GM19193 (cell line): Measurements from ENCODE around the gene SLC26A11.

ENCODE experiments used
- POLR2A ChIP-seq: IDR thresholded peaks from 4 replicates; pipeline ENCODE4 v1.6.1; 2011; ENCODE audit not compliant: insufficient read depth, insufficient read length; ENCODE audit errors: extremely low read depth

The SLC26A11 gene

DNA sequence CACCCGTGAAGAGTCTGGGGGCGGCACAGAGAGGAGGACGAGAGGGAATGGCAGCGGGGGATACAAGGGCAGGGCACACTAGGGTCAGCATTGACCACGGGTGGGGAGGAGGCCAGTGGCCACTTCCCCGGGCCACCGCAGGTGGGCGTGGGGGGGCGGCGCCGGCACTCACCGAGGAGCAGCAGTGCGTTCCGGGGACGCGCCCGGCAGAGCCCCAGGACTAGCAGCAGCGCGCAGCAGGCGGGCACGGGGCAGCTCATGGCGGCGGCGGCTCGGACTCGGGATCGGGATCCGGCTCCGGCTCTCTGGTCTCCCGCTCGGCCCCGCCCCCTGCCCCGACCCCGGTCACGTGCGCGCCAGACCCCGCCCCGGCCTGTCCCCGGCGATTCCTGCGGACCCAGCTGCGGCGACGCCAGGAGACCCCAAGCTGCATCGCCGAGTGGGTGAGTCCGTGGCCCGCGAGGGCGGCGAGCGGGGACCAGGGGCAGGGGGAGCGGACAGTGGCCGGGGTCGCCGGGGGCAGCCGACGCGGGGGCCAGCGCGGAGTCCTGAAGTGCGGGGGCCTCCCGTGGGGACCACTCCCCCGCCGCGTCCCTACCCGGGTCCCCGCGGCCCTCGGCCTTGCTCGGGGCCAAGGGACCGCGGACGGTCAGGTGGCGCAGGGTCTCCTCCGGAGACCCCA is at the start of gene SLC26A11, which contains the start of gene SGSH:
SLC26A11 (plus strand) TSS at position 374 of the 682 bp plus-strand sequence. CDS start 1,134 bp downstream, outside the sequence.
SGSH (minus strand) TSS at position 280 of the 682 bp plus-strand sequence; CDS start at position 260, 20 bp downstream.
- TF ChIP-seq POLR2A: no peak

DNA sequence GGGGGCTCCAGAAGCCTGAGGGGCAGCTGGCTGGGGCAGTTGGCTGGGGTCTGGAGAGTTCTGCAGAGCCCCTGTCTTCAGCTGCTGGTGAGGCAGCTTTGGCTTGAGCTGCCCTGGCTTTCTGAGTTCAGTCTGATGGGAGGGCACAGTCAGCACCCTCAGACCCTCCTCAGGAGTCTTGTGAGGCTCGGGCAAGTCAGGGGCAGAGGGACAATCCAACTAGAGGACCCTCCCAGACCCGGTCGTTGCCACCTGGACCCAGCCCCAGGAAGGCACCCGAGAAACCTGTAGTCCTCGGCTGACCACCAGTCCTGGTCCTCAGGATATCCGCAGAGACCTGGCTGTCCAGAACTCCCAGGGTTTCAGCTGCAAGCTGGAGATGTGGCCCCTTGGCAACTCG is 48.5 kb upstream of the SLC26A11 start:
- TF ChIP-seq POLR2A: no peak

DNA sequence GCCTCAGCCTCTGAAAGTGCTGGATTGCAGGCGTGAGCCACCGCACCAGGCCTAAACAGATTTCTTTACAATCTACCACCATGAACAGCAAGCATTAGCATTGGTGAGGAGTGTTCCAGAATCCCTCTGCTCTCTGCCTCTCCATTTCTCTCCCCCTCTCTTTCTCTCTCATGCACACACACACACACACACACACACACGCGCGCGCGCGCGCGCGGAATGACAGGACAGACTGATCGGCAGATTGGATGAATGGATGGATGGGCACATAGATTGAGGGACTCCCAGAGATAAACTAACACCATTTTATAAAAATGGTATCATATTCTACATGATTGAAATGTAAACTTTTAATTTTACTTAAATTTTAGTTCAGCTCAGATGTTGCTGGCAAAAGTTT is 47.1 kb upstream of the SLC26A11 start:
- no peak for TF ChIP-seq POLR2A

DNA sequence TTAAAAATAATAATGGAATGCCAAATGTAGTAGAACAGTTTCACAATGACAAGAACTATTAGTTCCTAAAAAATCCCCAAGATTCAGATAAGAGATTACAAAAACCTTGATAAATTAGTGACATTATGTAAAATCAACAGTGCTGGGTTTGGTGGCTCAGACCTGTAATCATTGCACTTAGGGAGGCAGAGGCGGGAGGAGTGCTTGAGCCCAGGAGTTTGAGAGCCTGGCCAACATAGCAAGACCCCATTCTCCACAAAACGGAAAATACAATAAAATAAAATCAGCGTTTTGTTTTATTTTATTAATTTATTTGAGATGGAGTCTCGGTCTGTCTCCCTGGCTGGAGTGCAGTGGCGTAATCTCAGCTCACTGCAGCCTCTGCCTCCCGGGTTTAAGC is 46.3 kb upstream of the SLC26A11 start:
- no peak for TF ChIP-seq POLR2A

DNA sequence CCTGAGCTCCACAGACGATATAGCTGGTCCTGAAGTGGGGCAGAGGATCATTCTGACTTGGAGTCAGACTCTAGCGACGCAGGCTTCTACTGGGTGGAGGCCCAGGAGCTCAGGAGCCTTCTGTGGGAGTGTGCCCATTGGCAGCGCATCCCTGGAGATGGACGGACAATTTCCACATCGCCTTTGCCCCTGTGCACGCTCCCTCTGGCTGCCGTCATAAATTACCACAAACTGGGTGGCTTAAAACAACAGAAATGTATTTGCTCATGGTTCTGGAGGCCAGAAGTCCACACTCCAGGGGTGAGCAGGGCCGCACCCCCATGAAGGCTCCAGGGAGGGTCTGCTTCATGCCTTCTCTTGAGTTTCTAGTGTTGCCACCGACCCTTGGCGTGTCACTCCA is 43.5 kb upstream of the SLC26A11 start:
- no peak for TF ChIP-seq POLR2A

DNA sequence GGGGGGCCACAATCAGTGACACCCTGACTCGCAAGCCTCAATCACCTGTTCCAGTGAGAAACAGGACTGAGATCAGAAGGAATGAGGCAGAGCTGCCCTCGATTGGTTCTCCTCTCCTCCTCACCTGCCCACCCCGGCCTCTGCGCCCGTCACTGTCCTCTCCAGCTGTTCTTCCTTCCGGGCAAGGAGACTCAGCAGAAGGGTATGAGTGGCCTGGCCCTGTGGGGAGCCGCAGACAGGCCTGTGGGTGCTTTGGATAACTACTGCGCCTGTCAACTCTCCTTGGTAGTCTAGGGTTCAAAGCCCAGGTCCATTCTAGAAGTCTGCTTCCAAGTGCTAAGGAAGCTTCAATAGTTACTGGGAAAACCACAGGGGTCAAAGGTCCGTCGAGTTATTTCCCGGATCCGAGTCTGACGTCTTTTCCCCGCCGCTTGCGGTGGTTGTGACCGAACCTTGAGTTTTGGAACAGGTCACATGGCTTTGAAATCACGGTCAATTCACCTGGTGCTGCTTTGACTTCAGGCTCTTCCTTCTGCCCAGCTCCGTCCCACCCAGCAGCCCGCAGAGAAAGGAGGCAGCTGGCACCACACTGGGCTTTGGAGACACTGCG is 42.1 kb upstream of the SLC26A11 start:
- no peak for TF ChIP-seq POLR2A

DNA sequence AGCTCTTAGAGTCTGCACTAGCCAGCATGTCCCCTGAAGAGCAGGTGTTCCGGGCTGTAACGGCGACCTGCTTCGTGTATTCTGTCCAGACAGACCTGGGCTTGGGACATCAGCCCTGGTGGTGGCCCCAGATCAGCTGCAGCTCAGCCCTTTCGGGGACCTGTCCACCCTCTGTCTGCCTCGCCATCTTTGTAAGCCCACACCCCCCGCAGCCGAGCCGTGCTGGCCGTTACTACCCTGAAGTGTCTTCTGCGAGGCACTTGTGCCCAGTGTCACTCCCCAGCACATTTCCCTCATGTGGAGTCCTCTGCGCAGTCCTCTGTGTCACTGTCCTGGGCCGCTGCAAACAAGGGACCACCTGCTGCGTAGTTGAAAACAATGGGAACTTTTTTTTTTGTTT is 40.0 kb upstream of the SLC26A11 start:
- TF ChIP-seq POLR2A: no peak

DNA sequence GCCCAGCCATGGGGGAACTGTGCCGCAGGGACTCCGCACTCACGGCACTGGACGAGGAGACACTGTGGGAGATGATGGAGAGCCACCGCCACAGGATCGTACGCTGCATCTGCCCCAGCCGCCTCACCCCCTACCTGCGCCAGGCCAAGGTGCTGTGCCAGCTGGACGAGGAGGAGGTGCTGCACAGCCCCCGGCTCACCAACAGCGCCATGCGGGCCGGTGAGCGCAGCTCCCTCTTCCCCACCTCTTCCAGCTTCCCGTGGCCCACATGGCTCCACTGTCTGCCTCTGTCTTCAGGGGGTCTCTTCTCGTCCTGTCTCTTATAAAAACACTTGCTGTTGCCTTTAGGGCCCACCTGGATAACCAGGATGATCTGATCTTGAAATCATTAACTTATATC is 38.8 kb upstream of the SLC26A11 start:
- no peak for TF ChIP-seq POLR2A

DNA sequence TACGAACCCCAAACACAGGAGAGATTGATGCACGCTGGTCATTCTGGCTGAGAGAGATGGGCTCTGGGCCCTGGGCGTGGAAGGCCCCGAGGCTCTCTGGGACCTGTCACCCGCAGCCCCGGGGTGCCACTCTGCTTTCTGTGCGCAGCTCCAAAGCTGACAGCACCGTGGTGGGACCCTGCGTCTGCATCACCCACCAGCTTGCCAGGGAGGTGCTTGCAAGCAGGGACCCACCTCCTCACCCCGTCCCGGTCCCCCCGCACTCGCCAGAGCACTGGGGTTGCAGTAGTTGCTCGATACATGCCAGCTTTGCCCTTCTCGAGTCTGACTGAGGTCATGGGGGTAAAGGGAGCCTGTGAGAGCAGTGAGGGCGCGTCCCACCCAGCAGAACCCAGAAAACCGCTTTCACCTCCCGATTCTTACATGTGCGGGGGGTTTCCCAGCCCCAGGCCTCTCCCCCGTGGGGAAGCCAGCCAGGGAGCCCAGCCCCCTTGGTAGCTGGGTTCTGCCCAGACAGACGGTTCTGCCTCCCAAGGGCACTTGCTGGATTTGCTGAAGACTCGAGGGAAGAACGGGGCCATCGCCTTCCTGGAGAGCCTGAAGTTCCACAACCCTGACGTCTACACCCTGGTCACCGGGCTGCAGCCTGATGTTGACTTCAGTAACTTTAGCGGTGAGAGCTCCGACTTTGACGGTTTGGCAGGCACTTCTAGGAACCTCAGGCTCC is 37.9 kb upstream of the SLC26A11 start:
- TF ChIP-seq POLR2A: no peak

DNA sequence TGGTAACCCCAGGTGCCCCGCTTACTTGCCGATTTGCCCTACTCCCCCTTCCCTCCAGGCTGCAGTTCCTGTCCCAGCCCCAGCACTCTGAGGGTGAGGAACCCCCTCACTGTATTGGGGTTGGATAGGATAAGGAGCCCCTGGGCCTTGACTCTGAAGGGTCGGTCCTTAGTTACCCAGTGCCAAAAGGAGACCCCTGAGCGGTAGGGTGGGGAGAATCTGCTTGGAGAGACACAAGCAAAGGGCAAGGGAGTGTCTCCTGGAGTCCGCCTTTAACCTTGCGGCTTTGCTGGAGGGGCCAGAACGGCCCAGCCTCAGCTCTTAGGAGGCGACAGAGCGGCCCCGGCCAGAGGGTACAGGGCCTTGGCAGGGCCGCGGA is 37.4 kb upstream of the SLC26A11 start:
- TF ChIP-seq POLR2A: no peak

DNA sequence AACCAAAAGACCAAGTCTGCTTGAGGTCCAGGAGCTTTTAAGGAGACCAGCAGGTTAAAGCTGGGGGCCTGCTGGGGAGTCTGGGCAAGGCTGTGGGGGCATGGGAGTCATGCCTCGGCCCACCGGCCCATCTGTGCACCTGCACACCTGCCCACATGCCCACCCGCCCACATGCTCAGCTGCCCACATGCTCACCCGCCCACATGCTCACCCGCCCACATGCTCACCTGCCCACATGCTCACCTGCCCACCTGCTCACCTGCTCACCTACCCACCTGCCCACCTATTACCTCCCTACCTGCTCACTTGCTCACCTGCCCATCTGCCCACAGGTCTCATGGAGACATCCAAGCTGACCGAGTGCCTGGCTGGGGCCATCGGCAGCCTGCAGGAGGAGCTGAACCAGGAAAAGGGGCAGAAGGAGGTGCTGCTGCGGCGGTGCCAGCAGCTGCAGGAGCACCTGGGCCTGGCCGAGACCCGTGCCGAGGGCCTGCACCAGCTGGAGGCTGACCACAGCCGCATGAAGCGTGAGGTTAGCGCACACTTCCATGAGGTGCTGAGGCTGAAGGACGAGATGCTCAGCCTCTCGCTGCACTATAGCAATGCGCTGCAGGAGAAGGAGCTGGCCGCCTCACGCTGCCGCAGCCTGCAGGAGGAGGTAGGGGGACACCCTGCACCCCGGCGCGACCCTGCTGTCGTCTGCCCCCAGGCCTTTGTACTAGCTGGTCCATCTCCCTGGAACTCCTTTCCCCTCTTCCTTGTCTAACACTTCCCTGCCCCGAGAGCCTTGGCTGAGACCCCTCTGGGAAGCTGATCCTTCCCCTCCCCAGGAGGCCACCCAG is 36.4 kb upstream of the SLC26A11 start:
- TF ChIP-seq POLR2A: no peak

DNA sequence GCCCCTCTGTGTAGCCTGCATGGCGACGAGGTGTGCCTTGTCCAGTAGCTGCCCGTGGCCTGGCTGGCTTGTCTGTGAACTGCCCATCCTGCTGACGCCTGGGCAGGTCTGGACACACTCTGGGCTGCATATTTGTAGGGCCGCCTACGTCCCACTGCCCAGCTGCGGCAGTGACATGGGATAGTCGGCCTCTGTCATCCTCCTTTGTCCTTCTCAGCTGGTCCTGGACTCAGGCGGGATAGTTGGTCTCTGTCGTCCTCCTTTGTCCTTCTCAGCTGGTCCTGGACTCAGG is 35.9 kb upstream of the SLC26A11 start:
- TF ChIP-seq POLR2A: no peak

DNA sequence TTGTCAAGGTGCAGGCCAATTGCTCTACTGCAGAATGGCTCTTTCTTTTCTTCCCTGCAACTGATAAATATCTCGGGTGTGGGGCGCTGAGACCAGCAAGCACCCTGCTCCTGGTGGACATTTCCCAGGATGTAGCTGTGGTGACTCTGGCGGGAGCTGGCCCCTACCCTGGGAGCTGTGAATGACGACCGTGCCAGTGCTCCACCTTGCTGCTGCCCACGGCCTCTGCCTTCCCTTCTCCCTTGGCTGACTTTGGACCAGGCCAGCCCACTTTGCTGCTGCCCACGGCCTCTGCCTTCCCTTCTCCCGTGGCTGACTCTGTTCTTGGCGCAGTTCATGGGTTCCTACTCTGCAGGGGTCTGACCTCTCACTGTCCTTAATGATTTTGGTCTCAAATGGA is 34.3 kb upstream of the SLC26A11 start:
- TF ChIP-seq POLR2A: no peak

DNA sequence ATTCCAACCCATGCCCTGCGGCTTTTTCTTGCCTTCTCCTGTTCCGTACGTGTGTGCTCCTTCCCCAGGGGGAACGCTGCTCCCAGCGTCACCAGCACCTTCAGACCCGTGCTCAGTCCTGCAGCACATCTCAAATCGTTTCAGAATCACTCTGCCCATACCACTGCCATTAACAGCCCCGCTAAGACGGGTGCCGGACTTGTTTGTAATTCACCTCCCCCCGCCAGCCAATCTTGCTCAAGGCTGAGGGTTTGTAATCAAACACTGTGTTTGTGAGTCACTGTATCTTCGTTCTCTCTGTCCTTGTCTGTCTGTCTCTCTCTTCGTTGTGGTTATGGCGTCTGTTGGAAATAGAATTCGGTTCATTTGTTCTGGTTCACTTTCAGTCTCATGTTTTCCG is 33.1 kb upstream of the SLC26A11 start:
- no peak for TF ChIP-seq POLR2A

DNA sequence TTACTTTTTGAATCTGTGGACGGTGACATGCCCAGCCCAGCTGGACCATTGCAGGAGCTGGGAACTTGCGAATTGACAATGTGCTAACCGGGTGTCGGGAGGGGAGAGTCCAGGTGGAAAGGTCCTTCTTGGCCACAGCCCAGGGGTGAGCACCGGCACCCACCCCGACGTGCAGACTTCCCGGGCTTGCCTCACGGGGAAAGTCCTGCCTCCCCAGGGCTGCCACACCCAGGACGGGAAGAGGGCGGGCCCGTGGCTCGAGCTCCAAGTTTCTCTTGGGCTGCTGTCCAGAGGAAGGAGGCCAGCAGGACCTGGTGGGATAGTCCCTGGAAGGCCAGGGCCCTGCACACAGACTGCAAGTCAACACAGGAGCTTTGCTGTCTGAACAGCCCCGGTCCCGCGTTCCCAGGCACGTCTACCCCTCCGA is 32.7 kb upstream of the SLC26A11 start:
- TF ChIP-seq POLR2A: no peak

DNA sequence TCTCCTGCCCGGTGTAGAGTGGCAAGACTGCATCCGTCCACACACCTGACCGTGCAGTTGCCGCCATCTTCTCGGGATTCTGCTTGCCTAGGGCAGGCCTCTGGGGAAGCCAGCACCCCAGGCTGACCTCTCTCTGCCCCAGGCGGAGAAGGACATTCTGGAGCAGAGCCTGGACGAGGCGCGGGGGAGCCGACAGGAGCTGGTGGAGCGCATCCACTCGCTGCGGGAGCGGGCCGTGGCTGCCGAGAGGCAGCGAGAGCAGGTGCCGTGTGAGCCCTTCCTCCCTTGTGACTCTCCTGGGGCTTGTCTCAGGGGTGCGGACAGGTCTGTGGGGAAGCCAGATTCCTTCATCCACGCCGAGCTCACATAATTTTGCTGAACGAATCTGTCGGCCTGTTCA is 30.6 kb upstream of the SLC26A11 start:
- TF ChIP-seq POLR2A: no peak

DNA sequence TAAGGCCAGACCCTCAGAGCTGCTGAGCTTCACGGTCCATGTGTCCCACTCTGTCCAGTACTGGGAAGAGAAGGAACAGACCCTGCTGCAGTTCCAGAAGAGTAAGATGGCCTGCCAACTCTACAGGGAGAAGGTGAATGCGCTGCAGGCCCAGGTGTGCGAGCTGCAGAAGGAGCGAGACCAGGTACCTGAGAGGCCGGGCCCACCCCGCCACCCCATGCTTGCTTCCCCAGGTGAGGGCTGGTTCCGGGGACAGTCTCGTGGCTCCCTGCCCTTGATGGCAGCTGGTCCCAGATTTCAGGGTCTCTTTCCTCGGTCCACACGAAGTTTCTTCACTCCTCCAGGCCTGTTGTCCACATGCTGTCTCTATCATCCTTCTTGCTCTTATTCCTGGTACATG is 29.5 kb upstream of the SLC26A11 start:
- TF ChIP-seq POLR2A: no peak
